C4-2B (cell line): Measurements from ENCODE around the gene PGAP3.

ENCODE experiments used
- CTCF ChIP-seq: fragments of 450-650 bp; conservative IDR thresholded peaks from 2 replicates; pipeline ENCODE4 v1.5.1; 2017; ENCODE audit warnings: mild to moderate bottlenecking
- ZFX ChIP-seq: fragments of 450-650 bp; IDR thresholded peaks from 2 replicates; pipeline ENCODE4 v1.6.1; 2017

DNA sequence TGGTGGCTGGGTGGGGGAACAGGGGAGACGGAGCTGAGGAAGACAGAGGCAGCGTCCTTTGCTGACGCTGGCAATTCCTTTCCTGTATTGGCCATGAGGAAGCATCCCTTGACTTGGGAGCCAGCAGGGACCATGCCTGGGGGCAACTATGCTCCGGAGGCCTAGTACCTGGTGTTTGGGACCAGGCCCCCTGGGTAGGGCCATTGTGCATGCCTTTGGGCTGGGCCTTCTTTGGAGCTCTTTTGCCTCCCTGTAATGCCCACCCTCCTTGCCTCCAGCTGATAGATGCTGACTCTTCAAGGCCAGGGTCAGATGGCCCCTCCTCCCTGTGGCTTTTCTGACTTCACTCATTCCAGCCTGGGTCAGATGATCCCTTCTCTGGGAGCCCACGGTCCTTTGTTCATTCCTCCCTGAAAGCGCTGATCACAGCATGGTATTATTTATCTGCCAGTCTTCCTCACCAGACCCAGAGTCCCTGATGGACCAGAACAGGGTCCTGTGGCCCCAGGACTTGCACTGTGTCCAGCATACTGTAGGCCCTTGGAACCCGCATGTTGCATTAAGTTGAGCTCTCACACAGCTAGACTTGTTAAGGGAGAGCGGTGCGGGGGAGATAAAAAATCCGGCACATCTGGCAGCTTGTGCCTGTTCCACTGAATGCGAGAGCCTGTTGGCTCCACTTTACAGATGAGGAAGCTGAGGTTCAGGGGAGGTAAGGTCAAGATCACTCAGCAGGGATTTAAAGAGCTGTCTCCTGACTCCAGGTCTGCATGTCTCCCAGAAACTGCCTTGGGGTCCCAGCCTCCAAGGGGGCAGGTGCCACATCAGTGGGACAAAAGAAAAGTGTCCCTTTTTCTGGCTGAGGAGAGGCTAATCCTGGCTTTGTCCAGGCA, 48.0 kb downstream of the PGAP3 start:
- no peak for TF ChIP-seq CTCF
- TF ChIP-seq ZFX = no peak
